G401 (cell line): ENCODE measurements around the gene HDHD3. TPM values are rescaled to one million over a fixed set of nuclear protein-coding genes. Genes with fewer than 3 reads are reported as not detected.
"Not testable (repeated sequence)": the region's sequence is repeated elsewhere in the genome, so short reads cannot be mapped to it uniquely, and the experiment has no call there.

Source experiments
- DNase-seq: peaks from one replicate; pipeline ENCODE4 v3.0.0-alpha.2; 2015; ENCODE audit warnings: low spot score
- in situ Hi-C: cut with HindIII; loops from 2 replicates; pipeline ENCODE4 v1.10.0; 2016; ENCODE audit warnings: low sequenced_read_pairs, mixed read lengths
- total RNA-seq: library from RNA; depleted of rRNA; stranded (reverse); fragments of >200 nt; shearing (Covaris generic); gene quantifications from 2 replicates; pipeline ENCODE4 v1.2.3, GENCODE V29; 2014

HDHD3 gene
- total RNA-seq, 1 experiment from 2014 or later, result 26.1 TPM

DNA sequence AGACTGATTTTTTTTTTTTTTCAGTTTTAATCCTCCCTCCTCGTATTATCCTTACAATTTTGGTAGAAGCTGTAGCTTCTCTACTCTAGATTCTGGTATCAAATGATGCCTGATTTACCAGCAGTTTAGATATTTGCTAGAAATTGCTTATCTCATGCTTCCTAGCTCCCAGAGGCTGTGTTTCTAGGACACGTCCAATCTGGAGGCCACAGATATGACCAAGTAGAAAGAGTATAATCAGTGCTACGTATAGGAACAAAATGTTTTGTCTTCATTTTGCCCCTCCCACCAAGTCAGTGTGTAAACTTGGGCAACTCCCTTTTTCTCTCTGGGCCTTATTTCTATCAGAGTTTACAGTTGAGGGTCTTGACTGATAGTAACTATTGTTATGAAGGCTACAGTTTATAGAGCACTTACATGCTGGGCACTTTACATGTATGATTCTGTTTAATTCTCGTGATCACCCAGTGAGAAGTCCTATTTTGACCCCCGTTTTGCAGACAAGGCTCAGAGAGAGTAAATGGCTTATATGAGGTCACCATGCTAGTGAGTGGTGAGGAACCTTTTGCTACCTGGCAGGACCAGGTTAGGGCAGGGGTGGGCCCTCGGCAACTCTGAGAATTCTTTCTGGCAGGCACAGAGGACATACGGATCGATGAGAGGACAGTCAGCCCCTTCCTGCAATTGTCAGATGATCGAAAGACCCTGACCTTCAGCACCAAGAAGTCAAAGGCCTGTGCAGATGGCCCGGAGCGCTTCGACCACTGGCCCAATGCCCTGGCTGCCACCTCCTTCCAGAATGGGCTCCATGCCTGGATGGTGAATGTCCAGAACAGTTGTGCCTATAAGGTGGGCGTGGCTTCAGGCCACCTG lies 7.6 kb downstream of the HDHD3 start:
- DNase-seq, result no peak
- in situ Hi-C loops, result no loop called here

DNA sequence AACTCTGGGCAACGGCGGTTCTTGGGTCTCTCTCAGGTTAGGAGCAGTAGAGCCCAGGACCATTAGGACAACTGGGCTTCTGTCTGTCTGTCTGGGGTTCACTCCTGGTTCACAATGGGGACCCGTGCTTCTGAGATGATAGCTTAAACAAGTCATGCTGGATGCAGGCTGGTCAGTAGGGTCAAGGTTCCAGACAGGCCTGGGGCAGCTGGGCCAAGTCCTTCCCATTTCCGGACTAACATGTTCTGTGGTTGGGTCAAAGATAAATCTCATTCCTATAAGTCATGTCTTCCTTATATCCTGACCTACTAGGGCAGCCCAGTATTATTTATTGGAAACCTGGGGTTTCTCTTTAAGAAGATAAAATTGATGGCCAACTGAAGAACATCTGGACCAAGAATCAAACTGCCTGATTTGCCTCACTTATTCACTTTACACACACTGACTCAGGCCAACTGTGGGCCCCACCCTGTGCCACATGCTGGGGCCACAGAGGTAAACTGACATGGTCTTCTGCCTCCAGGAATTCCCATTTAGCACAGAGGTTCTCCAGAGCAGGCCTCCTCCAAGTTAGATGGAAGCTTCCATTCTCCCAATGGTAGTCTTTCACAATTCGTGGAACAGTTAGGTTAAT lies 8.3 kb downstream of the HDHD3 start:
- in situ Hi-C loops, result no loop called here
- DNase-seq, result no peak

- in situ Hi-C loops, result not testable (repeated sequence)
These were observed 11.1 kb downstream of the HDHD3 start for GRCh38 chr9:113365652-113366051.

DNA sequence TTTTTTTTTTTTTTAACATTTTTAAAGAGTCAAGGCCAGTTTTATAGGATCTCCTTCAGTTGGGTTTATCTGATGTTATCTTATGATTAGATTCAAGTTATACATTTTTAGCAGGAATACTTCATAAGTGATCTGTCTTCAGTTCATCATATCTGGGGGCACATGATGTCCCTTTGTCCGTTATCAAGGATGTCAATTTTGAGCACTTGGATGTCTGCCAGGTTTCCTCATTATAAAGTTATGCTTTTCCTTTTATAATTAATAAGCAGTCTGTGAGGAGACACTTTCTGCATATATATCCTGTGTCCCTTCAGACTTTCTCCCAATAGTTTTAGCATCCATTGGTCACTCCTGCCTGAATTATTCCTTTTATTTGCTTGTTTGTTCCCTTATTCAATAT lies 11.8 kb downstream of the HDHD3 start:
- in situ Hi-C loops, result no loop called here
- no peak for DNase-seq

More at GRCh38 chr9:113365652-113366051, 11.1 kb downstream of the HDHD3 start:
- DNase-seq, result not testable (repeated sequence)

GRCh38 chr9:113363336-113363735 lies 13.4 kb downstream of the HDHD3 start:
- DNase-seq, result no peak
- in situ Hi-C loops, result no loop called here

- in situ Hi-C loops, result no loop called here
These were observed 15.3 kb downstream of the HDHD3 start for GRCh38 chr9:113361304-113362018.

DNA sequence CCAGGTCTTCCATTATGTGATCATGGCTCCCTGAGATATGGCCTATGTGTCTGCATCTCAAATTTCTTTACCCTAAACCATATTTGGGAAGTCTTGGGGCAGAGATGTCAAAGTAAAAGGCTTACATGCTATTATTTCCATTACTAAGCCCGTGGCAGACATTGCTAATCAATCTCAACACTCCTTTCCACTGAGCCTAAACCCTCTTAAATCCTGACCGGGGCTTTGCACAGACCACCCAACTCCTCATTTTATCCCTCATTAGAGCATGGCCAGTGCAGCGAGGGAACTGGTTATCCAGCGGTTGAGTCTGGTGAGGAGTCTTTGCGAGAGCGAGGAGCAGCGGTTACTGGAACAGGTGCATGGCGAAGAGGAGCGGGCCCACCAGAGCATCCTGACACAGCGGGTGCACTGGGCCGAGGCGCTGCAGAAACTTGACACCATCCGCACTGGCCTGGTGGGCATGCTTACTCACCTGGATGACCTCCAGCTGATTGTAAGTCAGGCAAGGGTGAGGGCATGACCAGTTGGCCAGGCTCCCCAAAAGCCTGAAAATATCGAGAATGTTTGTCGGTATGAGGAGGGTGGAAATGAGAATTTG lies 16.4 kb downstream of the HDHD3 start:
- in situ Hi-C loops, result no loop called here

More at GRCh38 chr9:113361304-113362018, 15.3 kb downstream of the HDHD3 start:
- no peak for DNase-seq

DNA sequence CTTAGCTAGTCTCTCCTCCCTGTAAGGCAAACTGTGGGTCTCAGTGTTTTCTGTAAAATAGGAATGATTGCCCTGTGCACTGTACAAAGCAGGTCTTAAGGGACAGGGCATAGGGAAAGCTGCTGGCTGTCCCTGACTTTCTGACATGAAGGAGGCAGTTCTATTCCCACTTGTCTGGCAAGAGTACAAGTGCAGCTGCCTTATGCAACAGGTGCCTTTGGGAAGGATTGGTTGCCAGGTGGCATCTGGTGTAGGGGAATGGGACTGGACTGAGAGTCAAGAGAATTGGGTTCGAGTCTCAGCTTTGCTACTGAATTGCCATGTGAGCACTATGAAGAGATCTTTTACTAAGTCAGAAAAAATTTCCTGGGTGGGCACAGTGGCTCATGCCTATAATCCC lies 17.4 kb downstream of the HDHD3 start:
- in situ Hi-C loops, result no loop called here

More for the DNA sequence above, 16.4 kb downstream of the HDHD3 start:
- DNase-seq, result no peak

DNA sequence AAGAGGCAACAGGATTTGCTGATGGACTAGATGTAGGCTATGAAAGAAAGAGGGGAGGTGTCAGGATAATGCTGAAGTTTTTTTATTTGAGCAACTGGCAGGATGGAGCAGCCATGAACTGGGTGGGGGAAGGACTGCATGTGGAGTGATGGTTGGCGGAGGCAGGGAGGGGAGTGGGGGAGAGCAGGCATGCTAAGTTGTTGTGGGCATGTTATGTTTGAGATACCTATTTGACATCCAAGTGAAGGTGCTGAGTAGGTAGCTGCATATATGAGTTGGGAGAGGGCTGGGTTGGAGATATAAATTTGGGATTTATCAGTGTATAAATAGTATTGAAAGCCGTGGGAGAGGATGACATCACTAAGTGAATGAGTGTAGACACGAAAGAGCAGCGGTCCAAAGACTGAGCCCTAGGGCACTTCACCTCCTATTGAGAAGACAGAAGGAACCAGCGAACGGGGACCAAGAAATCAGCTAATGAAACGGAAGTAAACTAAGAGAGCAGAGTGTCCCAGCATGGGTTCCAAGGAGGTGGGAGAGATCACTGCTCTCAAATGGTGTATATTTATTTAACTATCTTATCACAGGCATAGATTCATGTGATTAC lies 20.0 kb downstream of the HDHD3 start:
- DNase-seq, result no peak
- in situ Hi-C loops, result no loop called here

More for the DNA sequence above, 17.4 kb downstream of the HDHD3 start:
- no peak for DNase-seq

- in situ Hi-C loops, result no loop called here
- DNase-seq, result no peak
These were observed 21.7 kb downstream of the HDHD3 start for GRCh38 chr9:113355040-113355596.

- in situ Hi-C loops, result loop anchor here (5.0 kb wide), 1 partner anchor 75 kb away; no protein-coding TSS in a partner anchor
- DNase-seq, result no peak
These were observed 24.4 kb downstream of the HDHD3 start for GRCh38 chr9:113352411-113352810.

- no peak for DNase-seq
- in situ Hi-C loops, result loop anchor here (5.0 kb wide), 1 partner anchor 75 kb away; no protein-coding TSS in a partner anchor
These were observed 24.8 kb downstream of the HDHD3 start for GRCh38 chr9:113352006-113352405.

DNA sequence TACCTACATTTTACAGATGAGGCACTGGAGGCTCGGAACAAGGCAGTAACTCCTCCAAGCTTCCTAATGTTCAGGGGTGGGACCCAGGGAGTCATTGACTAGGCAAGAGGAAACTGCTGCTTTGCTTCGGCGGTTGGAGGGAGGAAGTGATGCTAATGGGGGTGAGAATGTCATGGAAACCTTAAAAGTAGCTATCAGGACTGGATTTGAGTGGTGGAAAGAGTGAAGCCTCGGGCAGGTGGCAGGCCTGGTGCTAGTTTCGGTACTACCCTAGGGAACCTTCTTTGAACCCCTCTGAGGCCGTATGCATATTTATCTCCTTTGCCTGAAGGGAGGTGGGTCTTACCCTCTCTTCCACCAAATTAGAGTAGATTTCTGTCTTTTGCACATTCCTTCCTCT lies 25.8 kb downstream of the HDHD3 start:
- no peak for DNase-seq
- in situ Hi-C loops, result loop anchor here (5.0 kb wide), 1 partner anchor 76 kb away; no protein-coding TSS in a partner anchor

GRCh38 chr9:113350107-113350661 lies 26.6 kb downstream of the HDHD3 start:
- in situ Hi-C loops, result loop anchor here (5.0 kb wide), 1 partner anchor 77 kb away; no protein-coding TSS in a partner anchor
- no peak for DNase-seq

GRCh38 chr9:113349445-113350094 lies 27.2 kb downstream of the HDHD3 start, which contains the start of gene BSPRY:
Gene BSPRY, plus strand, starts transcription at chr9:113349541. Its CDS starts 39 bp downstream, at chr9:113349580.
- in situ Hi-C loops, result loop anchor here (5.0 kb wide), 1 partner anchor 78 kb away; no protein-coding TSS in a partner anchor
- DNase-seq, result no peak

GRCh38 chr9:113349066-113349444 lies 27.7 kb downstream of the HDHD3 start:
- DNase-seq, result no peak
- in situ Hi-C loops, result no loop called here

GRCh38 chr9:113348437-113348836 lies 28.3 kb downstream of the HDHD3 start:
- in situ Hi-C loops, result no loop called here
- no peak for DNase-seq

DNA sequence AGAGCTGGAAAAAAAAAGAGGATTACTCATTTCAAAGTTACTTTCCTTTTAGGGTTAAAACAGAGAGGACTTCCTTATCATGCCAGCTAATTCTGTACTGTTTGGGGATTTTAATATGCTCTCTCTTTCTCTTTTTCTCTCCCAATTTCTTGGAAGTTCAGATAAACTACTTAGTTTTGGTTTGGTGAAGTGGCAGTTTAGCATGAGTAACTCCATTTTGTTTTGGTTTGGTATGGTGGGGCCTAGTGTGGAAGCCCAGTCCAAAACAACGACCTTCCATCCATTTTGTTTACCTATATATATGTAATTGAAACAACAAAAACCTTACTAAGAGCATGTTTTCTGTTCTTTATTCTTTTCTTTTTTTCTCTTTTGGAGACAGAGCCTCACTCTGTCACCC lies 31.1 kb downstream of the HDHD3 start:
- in situ Hi-C loops, result no loop called here
- DNase-seq, result no peak
